ENCODE data around the gene ARAF. TPM values are rescaled to one million over a fixed set of nuclear protein-coding genes. Genes with fewer than 3 reads are reported as not detected.

ARAF gene
- total RNA-seq, 1 donor from 2014 or later: 69.9 TPM

DNA sequence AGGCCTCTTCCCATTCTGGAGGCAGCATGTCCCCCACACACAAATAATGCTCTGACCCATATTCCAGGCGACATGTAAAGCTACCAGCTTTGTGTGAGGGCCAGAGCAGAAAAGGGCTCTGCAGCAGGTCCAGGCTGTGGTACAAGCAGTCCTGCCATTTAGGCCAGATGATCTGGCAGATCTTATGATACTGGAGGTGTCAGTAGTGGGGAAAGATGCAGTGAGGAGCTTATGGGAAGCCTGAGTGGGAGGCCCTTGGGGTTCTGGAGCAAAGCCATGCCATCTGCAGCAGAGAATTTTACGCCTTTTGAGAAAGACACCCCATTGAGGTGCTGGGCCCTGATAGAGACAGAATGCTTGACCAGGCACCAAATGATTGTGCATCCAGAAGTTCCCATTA is 50.9 kb downstream of the ARAF start:
- intact Hi-C loops (cut with DNase I): no loop called here
- no peak for DNase-seq (ENCODE audit: low spot score)

DNA sequence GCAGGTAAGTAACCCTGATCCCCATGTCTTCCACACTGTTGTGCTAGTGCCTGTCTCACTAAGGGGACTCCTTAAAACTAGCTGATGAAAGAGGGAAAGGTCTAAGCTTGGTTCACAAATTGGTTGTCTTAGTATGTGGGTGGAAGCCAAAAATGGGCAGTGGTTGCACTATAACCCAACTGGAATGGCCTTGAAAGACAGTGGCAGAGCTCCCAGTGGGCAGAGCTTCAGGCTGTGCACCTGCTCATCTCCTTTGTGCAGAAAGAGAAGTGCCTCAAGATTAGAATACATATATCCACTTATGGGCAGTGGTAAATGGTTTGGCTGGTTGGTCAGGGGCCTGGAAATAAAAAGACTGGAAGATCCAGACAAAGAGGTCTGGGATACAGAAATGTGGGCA is 51.4 kb downstream of the ARAF start:
- intact Hi-C loops (cut with DNase I): no loop called here
- DNase-seq (ENCODE audit: low spot score): no peak

DNA sequence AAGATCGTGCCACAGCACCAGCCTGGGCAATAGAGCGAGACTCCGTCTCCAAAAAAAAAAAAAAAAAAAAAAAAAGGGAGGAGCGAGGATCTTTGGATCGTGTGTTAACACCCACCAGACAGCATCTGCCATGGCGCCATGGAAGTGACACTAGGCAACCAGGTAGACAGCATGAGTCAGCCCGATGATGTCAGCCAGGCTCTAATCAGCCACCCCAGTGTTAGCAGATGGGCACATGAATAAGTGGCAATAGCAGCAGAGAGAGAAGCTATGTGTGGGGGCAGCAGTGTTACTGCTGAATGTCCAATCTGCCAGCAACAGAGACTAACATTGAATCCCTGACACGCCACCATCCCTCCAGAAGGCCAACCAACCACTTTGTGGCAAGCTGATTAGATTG is 52.1 kb downstream of the ARAF start:
- DNase-seq (ENCODE audit: low spot score): no peak
- intact Hi-C loops (cut with DNase I): no loop called here

DNA sequence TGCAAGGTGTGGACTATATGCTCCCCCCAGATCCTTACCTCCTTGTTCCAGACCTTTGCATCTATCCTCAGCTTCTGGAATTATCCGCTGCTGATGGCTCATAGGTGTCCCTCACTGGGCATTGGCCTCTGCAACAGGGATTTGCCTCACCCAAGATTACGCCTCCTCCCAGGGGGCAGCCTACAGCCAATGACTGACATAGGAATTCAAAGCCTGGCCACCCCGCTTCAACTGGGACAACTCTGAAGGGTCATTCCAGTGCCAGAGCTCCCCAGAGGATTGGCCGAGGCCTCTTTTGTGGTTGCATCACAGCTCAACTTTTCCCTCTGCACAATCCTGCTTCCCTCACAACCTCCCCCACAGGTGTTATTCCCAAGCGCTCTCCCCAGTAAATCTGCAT is 53.6 kb downstream of the ARAF start:
- intact Hi-C loops (cut with DNase I): no loop called here
- DNase-seq (ENCODE audit: low spot score): no peak

DNA sequence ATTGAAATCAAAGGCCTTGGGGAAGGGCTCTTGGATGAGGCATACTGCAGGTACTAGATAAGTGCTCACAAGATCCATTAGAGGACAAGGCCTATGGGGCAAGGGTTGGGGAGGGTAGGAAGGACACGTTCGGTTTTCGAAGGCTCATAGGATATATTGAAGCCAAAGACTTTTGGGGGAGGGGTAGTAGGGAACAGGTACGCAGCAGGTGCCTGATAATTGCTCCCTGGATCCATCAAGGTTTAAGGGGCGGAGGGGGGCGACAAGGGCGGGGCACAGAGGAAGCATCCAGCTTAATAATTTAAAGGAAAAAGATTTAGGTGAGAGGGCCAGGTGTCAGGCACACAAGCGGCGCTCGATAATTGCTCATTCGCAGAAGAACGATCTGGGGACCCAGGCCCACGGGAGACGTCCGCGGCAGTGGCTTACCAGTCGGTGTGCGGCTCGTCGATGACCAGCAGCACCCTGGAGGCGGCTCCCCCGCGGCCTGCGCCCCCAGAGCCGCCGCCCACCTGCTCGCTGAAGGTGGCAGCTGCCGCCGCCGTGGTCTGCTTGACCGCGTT is 58.0 kb downstream of the ARAF start:
- intact Hi-C loops (cut with DNase I): no loop called here

DNA sequence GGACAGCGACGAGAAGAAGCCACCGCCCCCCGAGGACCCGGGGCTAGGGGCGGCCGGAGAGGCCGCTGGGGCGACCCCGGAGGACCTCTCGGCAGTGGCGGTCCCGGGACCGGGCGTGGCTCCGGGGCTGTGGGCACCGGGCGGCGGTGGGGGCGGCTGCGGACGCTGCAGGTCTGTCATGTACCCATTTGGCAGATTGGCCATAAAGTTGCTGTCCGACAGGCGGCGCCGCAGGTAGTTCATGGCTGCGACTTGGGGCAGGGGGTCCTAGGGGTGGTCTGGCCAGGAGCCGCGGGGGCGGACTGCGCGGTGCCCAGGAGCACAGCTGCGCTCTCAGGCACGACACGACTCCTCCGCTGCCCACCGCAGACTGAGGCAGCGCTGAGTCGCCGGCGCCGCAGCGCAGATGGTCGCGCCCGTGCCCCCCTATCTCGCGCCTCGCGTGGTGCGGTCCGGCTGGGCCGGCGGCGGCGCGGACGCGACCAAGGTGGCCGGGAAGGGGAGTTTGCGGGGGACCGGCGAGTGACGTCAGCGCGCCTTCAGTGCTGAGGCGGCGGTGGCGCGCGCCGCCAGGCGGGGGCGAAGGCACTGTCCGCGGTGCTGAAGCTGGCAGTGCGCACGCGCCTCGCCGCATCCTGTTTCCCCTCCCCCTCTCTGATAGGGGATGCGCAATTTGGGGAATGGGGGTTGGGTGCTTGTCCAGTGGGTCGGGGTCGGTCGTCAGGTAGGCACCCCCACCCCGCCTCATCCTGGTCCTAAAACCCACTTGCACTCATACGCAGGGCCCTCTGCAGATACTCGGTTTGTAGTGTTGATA is 58.7 kb downstream of the ARAF start, which contains the start of gene SYN1:
TSS of gene SYN1 (minus strand) at position 372 of the 817 bp plus-strand sequence. CDS start at position 243, 129 bp downstream.
- intact Hi-C loops (cut with DNase I): no loop called here
- peak; percentile 91 for DNase-seq (ENCODE audit: low spot score)

More for the DNA sequence above, 58.0 kb downstream of the ARAF start:
- no peak for DNase-seq (ENCODE audit: low spot score)

DNA sequence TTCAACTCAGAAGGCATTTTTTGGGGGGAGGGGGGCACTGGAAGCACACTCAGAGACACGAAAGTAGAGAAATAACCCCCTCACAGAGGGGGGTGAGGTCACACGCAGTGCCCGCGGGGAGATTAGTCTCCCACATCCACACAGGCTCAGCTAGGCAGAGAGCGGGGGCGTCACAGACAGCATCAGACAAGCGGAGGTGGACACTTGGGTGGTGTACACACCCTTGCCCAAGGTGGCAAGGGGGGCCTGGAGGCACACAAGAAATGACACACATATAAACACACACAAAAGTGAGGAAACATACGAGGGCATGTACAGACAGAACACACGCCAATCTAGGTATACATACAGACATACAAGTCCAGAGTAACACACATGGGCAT is 59.3 kb downstream of the ARAF start:
- no peak for DNase-seq (ENCODE audit: low spot score)
- intact Hi-C loops (cut with DNase I): no loop called here

Small RNAs within 50 kb of the gene (microRNA-seq; reads per million reads assigned to microRNA genes)
- not detected for gene MIR4769

Other genes starting within 250 kb of the ARAF start
- gene ZNF157, start 190.6 kb upstream of the ARAF start, total RNA-seq: 0.11 TPM
- gene ZNF41, start 78.0 kb upstream of the ARAF start, total RNA-seq: 15.4 TPM
- 255 TPM for gene TIMP1, start 21.2 kb downstream of the ARAF start, total RNA-seq
- gene SYN1, start 58.7 kb downstream of the ARAF start, total RNA-seq: 12.1 TPM
- 1.0 TPM for gene CFP, start 68.7 kb downstream of the ARAF start, total RNA-seq
- gene ELK1, start 89.4 kb downstream of the ARAF start, total RNA-seq: 38.2 TPM
- gene UXT, start 98.0 kb downstream of the ARAF start, total RNA-seq: 83.2 TPM